Ovary (tissue), 9 donors: ENCODE measurements around the gene DSCAML1. TPM values are rescaled to one million over a fixed set of nuclear protein-coding genes. Genes with fewer than 3 reads are reported as not detected.

ENCODE experiments used
- DNase-seq, 5 donors: peaks; one replicate each; pipeline ENCODE4 v3.0.0-alpha.2; 2019 to 2020
- H3K27ac ChIP-seq, 2 donors: fragments of 200-600 bp; one replicate each; pipeline versions ENCODE4 v1.5.1 to v1.8.0; 2019 to 2022
- H3K27me3 ChIP-seq: fragments of 200-600 bp; one replicate; pipeline ENCODE4 v1.8.0; 2022
- H3K36me3 ChIP-seq: fragments of 200-600 bp; sonication (generic); one replicate; pipeline ENCODE4 v1.5.1; 2019
- H3K4me1 ChIP-seq: one replicate; pipeline ENCODE4 v1.8.1; 2013; ENCODE audit warnings: mild to moderate bottlenecking, moderate library complexity; ENCODE audit not compliant: insufficient read depth
- H3K4me3 ChIP-seq: fragments of 200-600 bp; sonication (generic); one replicate; pipeline ENCODE4 v1.5.1; 2017
- H3K9me3 ChIP-seq, 2 donors: fragments of 200-600 bp in 1 of 2; sonication (generic) in 1 of 2; one replicate each; pipeline versions ENCODE4 v1.5.1 to v1.8.1; 2013 to 2019; ENCODE audit warnings: mild to moderate bottlenecking in 1 of 2, moderate library complexity in 1 of 2
- CTCF ChIP-seq, 3 donors: fragments of 450-650 bp in 2 of 3; fragments of 200-600 bp in 1 of 3; IDR thresholded peaks; one replicate each; pipeline versions ENCODE4 v1.5.1 to v1.8.0; 2016 to 2022; ENCODE audit warnings: antibody characterized with exemption in 3 of 3, mild to moderate bottlenecking in 1 of 3
- EP300 ChIP-seq: sonication (generic); formaldehyde crosslinking; IDR thresholded peaks from one replicate; pipeline ENCODE4 v1.6.1; 2017; ENCODE audit warnings: antibody characterized with exemption
- POLR2A ChIP-seq: fragments of 450-650 bp; IDR thresholded peaks from one replicate; pipeline ENCODE4 v1.6.1; 2017; ENCODE audit warnings: antibody characterized with exemption, mild to moderate bottlenecking, moderate library complexity
- WGBS, 3 donors: extraction: QIAGEN DNeasy Blood & Tissue Kit in 1 of 3; methylation state at CpG; one replicate each; pipeline versions ENCODE4 v1.1.5 to v1.1.7; 2013 to 2017; 5-methylcytosine and 5-hydroxymethylcytosine counted together
- intact Hi-C, 4 donors: fragments of 100-400 bp; cut with DNase I; formaldehyde crosslinking; loops; one replicate each; pipeline versions ENCODE4 v1.11.0 to v1.15.1; 2022 to 2023
- polyA plus RNA-seq, 2 donors: library from polyadenylated mRNA; stranded (reverse); fragments of 200-250 nt in 1 of 2; fragments of 350-450 nt in 1 of 2; fragmentation: Illumina TruSeq in 1 of 2; extraction: RNeasy Lipid Tissue Mini Kit (QIAGEN cat#74804) in 1 of 2; gene quantifications; one replicate each; pipeline ENCODE4 v1.2.3, GENCODE V29; 2013 to 2014
- total RNA-seq, 7 donors: library from RNA; depleted of rRNA in 2 of 7; stranded (reverse); fragments of >200 nt in 2 of 7; fragmentation: NEBNext Ultra II Directional in 3 of 7; extraction: Animal tissue kit (Norgen Biotek cat#: 25700) in 3 of 7; gene quantifications; one replicate each; pipeline versions ENCODE4 v1.1.0 to v1.2.4, GENCODE V29; 2016 to 2023
- donor health status: DM: no; HTN: no; CAD: no; lungs with moderate emphysema.
- donor health status: DM: no; HTN: no; CAD: no.
- donor health status: Bipolar disorder and iron deficiency.
- donor health status: DM: yes; HTN: yes; CAD: no.
- donor health status: DM: no; HTN: no; CAD: no.
- donor health status: DM: yes; HTN: yes; CAD: no.

The DSCAML1 gene
- total and polyA plus RNA-seq, 9 donors, result 0.77 to 16.5 (median 10.6) TPM

GRCh38 chr11:117686711-117687110, 110.3 kb downstream of the DSCAML1 start:
- no peaks in the 10 kb centered on the region for H3K27me3 ChIP-seq
- no peaks in the 10 kb centered on the region for H3K36me3 ChIP-seq
- no peaks in the 10 kb centered on the region for H3K4me1 ChIP-seq
- H3K4me3 ChIP-seq, result no peak overlapping the region
- 87 to 96% (median 89%) methylated on average over 3 of the region's 3 CpGs for WGBS, 3 donors
- no peak overlapping the region for H3K27ac ChIP-seq
- TF ChIP-seq CTCF (IDR thresholded peaks at IDR 0.05) (no peak), EP300 (no peak), POLR2A (no peak)
- no peak for DNase-seq
- intact Hi-C loops, result no loop called here
- no peaks in the 10 kb centered on the region for H3K9me3 ChIP-seq

GRCh38 chr11:117685566-117685965, 111.5 kb downstream of the DSCAML1 start:
- H3K27me3 ChIP-seq, result no peaks in the 10 kb centered on the region
- no peaks in the 10 kb centered on the region for H3K36me3 ChIP-seq
- TF ChIP-seq CTCF (IDR thresholded peaks at IDR 0.05) (no peak), POLR2A (no peak), EP300 (no peak)
- no peak overlapping the region for H3K4me3 ChIP-seq
- H3K9me3 ChIP-seq, result no peaks in the 10 kb centered on the region
- no peak overlapping the region for H3K27ac ChIP-seq
- DNase-seq, result no peak
- no peaks in the 10 kb centered on the region for H3K4me1 ChIP-seq
- WGBS, 3 donors, result 81 to 89% (median 88%) methylated on average over 6 of the region's 6 CpGs
- intact Hi-C loops, result no loop called here

- Histone ChIP-seq H3K27me3 (no peaks in the 10 kb centered on the region), H3K4me3 (no peak overlapping the region), H3K27ac (no peak overlapping the region), H3K4me1 (no peaks in the 10 kb centered on the region), H3K36me3 (no peaks in the 10 kb centered on the region), H3K9me3 (no peaks in the 10 kb centered on the region)
- DNase-seq, result no peak
- intact Hi-C loops, result no loop called here
- TF ChIP-seq CTCF (IDR thresholded peaks at IDR 0.05) (no peak), EP300 (no peak), POLR2A (no peak)
- WGBS, 3 donors, result 65 to 71% (median 70%) methylated on average over 4 of the region's 4 CpGs
These were observed 112.3 kb downstream of the DSCAML1 start for GRCh38 chr11:117684731-117685130.

- intact Hi-C loops, result no loop called here
- no peaks in the 10 kb centered on the region for H3K27me3 ChIP-seq
- TF ChIP-seq EP300 (no peak), CTCF (IDR thresholded peaks at IDR 0.05) (no peak), POLR2A (no peak)
- WGBS, 3 donors, result 73 to 82% (median 79%) methylated on average over 3 of the region's 3 CpGs
- H3K36me3 ChIP-seq, result no peaks in the 10 kb centered on the region
- no peaks in the 10 kb centered on the region for H3K4me1 ChIP-seq
- no peaks in the 10 kb centered on the region for H3K9me3 ChIP-seq
- H3K4me3 ChIP-seq, result no peak overlapping the region
- no peak for DNase-seq
- no peak overlapping the region for H3K27ac ChIP-seq
These were observed 112.9 kb downstream of the DSCAML1 start for GRCh38 chr11:117684111-117684510.

GRCh38 chr11:117681438-117681837, 115.6 kb downstream of the DSCAML1 start:
- Histone ChIP-seq H3K4me1 (no peaks in the 10 kb centered on the region), H3K27ac (no peak overlapping the region), H3K27me3 (no peaks in the 10 kb centered on the region), H3K4me3 (no peak overlapping the region), H3K36me3 (no peaks in the 10 kb centered on the region), H3K9me3 (no peaks in the 10 kb centered on the region)
- WGBS, 3 donors, result 79 to 96% (median 83%) methylated on average over 1 of the region's 1 CpG
- intact Hi-C loops, result no loop called here
- no peak for DNase-seq
- TF ChIP-seq EP300 (no peak), CTCF (IDR thresholded peaks at IDR 0.05) (no peak), POLR2A (no peak)
